Body of pancreas (tissue), 4 donors: ENCODE data around the gene ARAP1. TPM values are rescaled to one million over a fixed set of nuclear protein-coding genes. Genes with fewer than 3 reads are reported as not detected.

ENCODE experiments used
- ATAC-seq: fragments of 150-250 bp; one replicate; pipeline ENCODE4 v1.9.1; 2016
- DNase-seq, 4 donors: peaks; one replicate each; pipeline ENCODE4 v3.0.0-alpha.2; 2019
- H3K27ac ChIP-seq, 4 donors: fragments of 200-600 bp; sonication (generic); 1 replicate in 3 of 4; 2 replicates in 1 of 4; pipeline versions ENCODE4 v1.5.1 to v1.6.1; 2016 to 2019; ENCODE audit warnings: mild to moderate bottlenecking in 1 of 4, mixed read lengths in 1 of 4, moderate library complexity in 1 of 4
- H3K27me3 ChIP-seq, 2 donors: fragments of 200-600 bp; sonication (generic); one replicate each; pipeline ENCODE4 v1.6.0; 2016; ENCODE audit warnings: mild to moderate bottlenecking in 1 of 2
- H3K36me3 ChIP-seq, 2 donors: fragments of 200-600 bp; sonication (generic); replicated peaks in 1 of 2; 2 replicates each; pipeline ENCODE4 v1.5.1; 2016; ENCODE audit warnings: low read depth in 2 of 2; ENCODE audit not compliant: insufficient read depth in 1 of 2
- H3K4me1 ChIP-seq: fragments of 200-600 bp; sonication (generic); one replicate; pipeline ENCODE4 v1.6.0; 2016
- H3K4me3 ChIP-seq, 2 donors: fragments of 200-600 bp; sonication (generic); 1 replicate in 1 of 2; 2 replicates in 1 of 2; pipeline ENCODE4 v1.5.1; 2016 to 2019
- H3K9me3 ChIP-seq, 3 donors: fragments of 200-600 bp; sonication (generic); 1 replicate in 2 of 3; 2 replicates in 1 of 3; pipeline ENCODE4 v1.5.1; 2016
- CTCF ChIP-seq, 7 experiments: fragments of 450-650 bp in 4 of 7; fragments of 200-600 bp in 3 of 7; sonication (generic) in 3 of 7; IDR thresholded peaks; one replicate each; pipeline ENCODE4 v1.5.1; 2016 to 2019; ENCODE audit warnings: antibody characterized with exemption in 7 of 7
- POLR2A ChIP-seq, 3 donors: fragments of 450-650 bp; IDR thresholded peaks; one replicate each; pipeline ENCODE4 v1.6.1; 2016; ENCODE audit warnings: antibody characterized with exemption in 3 of 3, mild to moderate bottlenecking in 2 of 3
- WGBS, 2 donors: methylation state at CpG; one replicate each; pipeline ENCODE4 v1.1.5; 2017; 5-methylcytosine and 5-hydroxymethylcytosine counted together
- intact Hi-C: fragments of 100-400 bp; cut with DNase I; formaldehyde crosslinking; loops from one replicate; pipeline ENCODE4 v1.15.1; 2023
- total RNA-seq, 2 donors: library from RNA; depleted of rRNA; stranded (reverse); fragments of >200 nt; gene quantifications; one replicate each; pipeline ENCODE4 v1.1.0, GENCODE V29; 2016

Gene ARAP1
- total RNA-seq, 2 donors from 2014 or later, result 63.3 to 208 TPM

DNA sequence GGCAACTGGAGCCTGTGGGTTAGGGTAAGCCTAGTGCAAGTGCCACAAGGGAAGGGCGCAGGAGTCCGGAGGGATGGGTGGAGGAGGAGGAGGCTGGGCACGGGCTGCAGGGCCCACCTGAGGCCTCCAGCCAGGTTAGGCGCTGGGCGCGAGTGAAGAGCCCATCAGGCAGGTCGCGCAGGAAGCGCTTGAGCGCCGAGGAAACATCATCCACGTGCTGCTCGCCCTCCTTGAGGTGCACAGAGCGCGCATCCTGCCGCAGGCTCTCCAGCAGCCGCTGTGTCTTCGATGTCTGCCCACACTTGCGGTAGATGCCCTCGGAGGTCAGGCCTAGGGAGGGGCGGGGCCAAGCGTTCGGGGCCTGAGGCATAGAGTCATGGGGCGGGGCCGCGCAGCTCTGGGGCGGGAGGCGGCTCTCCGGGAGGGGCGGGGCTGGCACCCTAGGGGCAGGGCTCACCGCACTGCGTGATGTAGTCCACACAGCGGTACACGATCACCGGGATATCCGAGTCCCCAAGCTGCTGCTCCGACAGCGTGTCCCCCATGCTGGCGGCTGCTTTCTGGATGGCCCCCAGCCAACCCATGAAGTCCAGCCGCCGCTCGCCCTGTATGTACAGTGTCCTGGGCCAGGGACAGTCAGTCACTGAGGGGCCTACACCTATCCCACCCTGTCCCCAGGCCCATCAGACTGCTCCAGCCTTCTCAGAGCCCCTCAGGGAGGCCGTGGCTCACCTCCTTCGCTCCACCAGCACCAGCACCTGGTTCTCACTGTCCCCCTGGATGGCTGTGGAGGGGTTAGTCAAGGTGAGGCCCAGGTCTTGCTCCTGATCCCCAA, 55.1 kb downstream of the ARAP1 start:
- 85 to 94% methylated on average over 15 to 30 of the region's 44 CpGs for WGBS, 2 donors
- DNase-seq, result peak in 2 of 4 donors; percentile 37 to 38
- TF ChIP-seq POLR2A (IDR thresholded peaks at IDR 0.05), result no peak
- no peak for TF ChIP-seq CTCF (IDR thresholded peaks at IDR 0.05)
- H3K36me3 ChIP-seq, result peaks cover 8 to 63% of the 10 kb centered on the region in 2 donors
- H3K4me3 ChIP-seq, result no peak overlapping the region
- ATAC-seq, result no peak
- H3K27me3 ChIP-seq, result no peaks in the 10 kb centered on the region
- no peaks in the 10 kb centered on the region for H3K9me3 ChIP-seq
- no peak overlapping the region for H3K27ac ChIP-seq
- H3K4me1 ChIP-seq, result no peaks in the 10 kb centered on the region
- intact Hi-C loops, result no loop called here

DNA sequence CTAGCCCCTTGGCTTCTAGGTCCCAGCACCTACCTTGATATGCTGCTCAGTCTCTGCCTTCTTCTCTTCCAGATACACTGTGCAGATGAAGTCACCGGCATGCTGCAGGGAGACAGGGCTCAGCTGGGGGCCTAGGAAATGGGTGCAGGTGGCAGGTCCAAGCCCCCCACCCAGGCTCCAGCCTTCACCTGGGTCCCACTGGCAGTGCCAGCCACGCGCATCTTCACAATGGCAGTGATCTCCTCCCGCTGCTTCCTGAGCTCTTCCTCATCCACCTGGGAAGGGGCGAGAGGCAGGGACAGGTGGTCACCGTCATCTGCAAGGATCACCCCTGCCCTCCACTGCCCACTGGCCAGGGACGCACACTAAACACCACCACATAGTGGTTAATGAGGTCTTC, 56.9 kb downstream of the ARAP1 start:
- Histone ChIP-seq H3K9me3 (no peaks in the 10 kb centered on the region), H3K27me3 (no peaks in the 10 kb centered on the region), H3K36me3 (peaks cover 9 to 61% of the 10 kb centered on the region in 2 donors), H3K27ac (no peak overlapping the region), H3K4me3 (no peak overlapping the region), H3K4me1 (no peaks in the 10 kb centered on the region)
- intact Hi-C loops, result no loop called here
- WGBS, 2 donors, result 91 to 100% methylated on average over 2 to 7 of the region's 7 CpGs
- ATAC-seq (no peak), DNase-seq (no peak)
- TF ChIP-seq CTCF (IDR thresholded peaks at IDR 0.05) (no peak), POLR2A (IDR thresholded peaks at IDR 0.05) (no peak)

DNA sequence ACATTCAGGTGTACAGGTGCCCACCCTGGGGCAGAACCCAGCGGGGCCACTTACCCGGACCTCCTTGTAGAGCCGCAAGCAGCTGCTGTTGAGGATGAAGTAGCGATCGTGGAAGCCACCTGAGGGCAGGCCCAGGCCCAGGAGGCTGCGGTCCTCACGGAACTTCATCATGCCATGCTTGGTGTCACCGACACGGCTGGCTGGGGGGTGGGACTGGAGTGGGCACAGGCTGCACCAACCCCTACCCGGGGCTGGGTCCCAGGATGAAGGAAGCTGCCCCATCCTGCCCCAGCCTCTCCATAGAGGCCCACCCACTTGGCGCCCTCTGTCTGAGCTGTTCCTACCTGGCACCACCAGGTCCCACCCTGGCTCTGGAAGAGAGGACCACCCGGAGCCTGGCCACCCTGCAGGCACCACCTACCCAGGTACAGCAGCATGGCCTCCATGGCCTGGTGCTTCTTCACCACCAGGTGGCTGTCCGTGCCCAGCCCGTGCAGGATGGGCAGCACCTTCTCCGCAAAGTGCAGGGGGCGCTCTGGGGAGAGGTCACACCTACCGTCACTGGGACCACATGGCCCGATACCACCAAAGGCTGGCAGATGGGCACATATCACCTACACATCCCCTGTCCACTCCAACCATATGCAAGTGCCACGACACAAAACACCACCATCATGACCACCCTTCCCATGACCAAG, 58.8 kb downstream of the ARAP1 start:
- intact Hi-C loops, result no loop called here
- 93 to 95% methylated on average over 4 to 16 of the region's 19 CpGs for WGBS, 2 donors
- TF ChIP-seq POLR2A (IDR thresholded peaks at IDR 0.05), result no peak
- TF ChIP-seq CTCF (IDR thresholded peaks at IDR 0.05), result no peak
- Histone ChIP-seq H3K27me3 (no peaks in the 10 kb centered on the region), H3K9me3 (no peaks in the 10 kb centered on the region), H3K36me3 (peaks cover 12 to 58% of the 10 kb centered on the region in 2 donors), H3K4me1 (no peaks in the 10 kb centered on the region), H3K4me3 (no peak overlapping the region), H3K27ac (no peak overlapping the region)
- DNase-seq (no peak), ATAC-seq (no peak)

- Histone ChIP-seq H3K4me1 (no peaks in the 10 kb centered on the region), H3K9me3 (no peaks in the 10 kb centered on the region), H3K27ac (no peak overlapping the region), H3K27me3 (no peaks in the 10 kb centered on the region), H3K36me3 (peaks cover 12 to 57% of the 10 kb centered on the region in 2 donors), H3K4me3 (no peak overlapping the region)
- WGBS, 2 donors, result 85 to 86% methylated on average over 7 to 9 of the region's 9 CpGs
- TF ChIP-seq POLR2A (IDR thresholded peaks at IDR 0.05) (no peak), CTCF (IDR thresholded peaks at IDR 0.05) (no peak)
- ATAC-seq, result no peak
- no peak for DNase-seq
- intact Hi-C loops, result no loop called here
Observed at GRCh38 chr11:72692498-72693237, 59.5 kb downstream of the ARAP1 start.
